WTC11 (cell line): ENCODE data around the gene FPR2.

ENCODE experiments used
- ATF2 ChIP-seq: sonication (generic); formaldehyde crosslinking; IDR thresholded peaks from 2 replicates; pipeline ENCODE4 v1.8.1; 2022; ENCODE audit warnings: low read depth, missing genetic modification reagents, borderline replicate concordance
- CTCF ChIP-seq: fragments of 200-600 bp; IDR thresholded peaks from 2 replicates; pipeline ENCODE4 v1.8.0; 2022; ENCODE audit warnings: antibody characterized with exemption
- E2F5 ChIP-seq: sonication (generic); formaldehyde crosslinking; IDR thresholded peaks from 2 replicates; pipeline ENCODE4 v1.8.1; 2022; ENCODE audit warnings: mild to moderate bottlenecking, moderate library complexity, missing genetic modification reagents
- ETV6 ChIP-seq: sonication (generic); formaldehyde crosslinking; IDR thresholded peaks from 2 replicates; pipeline ENCODE4 v1.8.1; 2022; ENCODE audit warnings: mild to moderate bottlenecking, missing genetic modification reagents
- FOXK1 ChIP-seq: sonication (generic); formaldehyde crosslinking; IDR thresholded peaks from 2 replicates; pipeline ENCODE4 v1.8.0; 2022; ENCODE audit warnings: mild to moderate bottlenecking, moderate library complexity, missing genetic modification reagents
- MAX ChIP-seq: sonication (generic); formaldehyde crosslinking; IDR thresholded peaks from 2 replicates; pipeline ENCODE4 v1.8.0; 2022; ENCODE audit warnings: mild to moderate bottlenecking, missing genetic modification reagents
- MXD4 ChIP-seq: fragments of 250-450 bp; sonication (Bioruptor Pico); IDR thresholded peaks from 2 replicates; pipeline ENCODE4 v1.8.0; 2021; ENCODE audit warnings: mild to moderate bottlenecking, moderate library complexity, borderline replicate concordance
- NR3C1 ChIP-seq: sonication (generic); formaldehyde crosslinking; conservative IDR thresholded peaks from 2 replicates; pipeline ENCODE4 v1.8.1; 2023; ENCODE audit warnings: low read depth, mild to moderate bottlenecking, missing genetic modification reagents
- TEAD1 ChIP-seq: sonication (generic); formaldehyde crosslinking; IDR thresholded peaks from 2 replicates; pipeline ENCODE4 v1.8.0; 2022; ENCODE audit warnings: mild to moderate bottlenecking, missing genetic modification reagents
- ZNF121 ChIP-seq: sonication (generic); formaldehyde crosslinking; IDR thresholded peaks from 2 replicates; pipeline ENCODE4 v1.8.0; 2023; ENCODE audit warnings: missing genetic modification reagents
- ZNF232 ChIP-seq: sonication (generic); formaldehyde crosslinking; IDR thresholded peaks from 2 replicates; pipeline ENCODE4 v1.8.0; 2022; ENCODE audit warnings: mild to moderate bottlenecking, missing genetic modification reagents

GRCh38 chr19:51737389-51737788 is 23.6 kb upstream of the FPR2 start:
- TF ChIP-seq CTCF = no peak
- no peak for TF ChIP-seq ETV6
- TF ChIP-seq ATF2 (CRISPR knock-in tag) = no peak
- TF ChIP-seq MAX (CRISPR knock-in tag) = no peak
- TF ChIP-seq FOXK1 (CRISPR knock-in tag) = no peak
- TF ChIP-seq ZNF121 (CRISPR knock-in tag) = no peak
- no peak for TF ChIP-seq NR3C1 (CRISPR knock-in tag)
- TF ChIP-seq TEAD1 = no peak
- TF ChIP-seq ZNF232 (CRISPR knock-in tag) = no peak
- TF ChIP-seq MXD4 (CRISPR knock-in tag) = no peak
- no peak for TF ChIP-seq E2F5
